Ascending aorta (tissue), 2 donors: Measurements from ENCODE around the gene SERPINB13. TPM values are rescaled to one million over a fixed set of nuclear protein-coding genes. Genes with fewer than 3 reads are reported as not detected.

ENCODE experiments used
- DNase-seq, 2 donors: peaks; one replicate each; pipeline ENCODE4 v3.0.0-alpha.2; 2019; ENCODE audit warnings: low spot score in 2 of 2
- H3K27ac ChIP-seq, 2 donors: fragments of 200-600 bp; sonication (generic); one replicate each; pipeline ENCODE4 v1.5.1; 2016 to 2017; ENCODE audit warnings: mild to moderate bottlenecking in 1 of 2
- H3K27me3 ChIP-seq: fragments of 200-600 bp; sonication (generic); one replicate; pipeline ENCODE4 v1.5.1; 2017
- H3K36me3 ChIP-seq, 2 donors: fragments of 200-600 bp; sonication (generic); one replicate each; pipeline ENCODE4 v1.5.1; 2016
- H3K4me1 ChIP-seq, 2 donors: fragments of 200-600 bp; sonication (generic); one replicate each; pipeline ENCODE4 v1.5.1; 2016 to 2017; ENCODE audit warnings: mild to moderate bottlenecking in 1 of 2
- H3K4me3 ChIP-seq, 2 donors: fragments of 200-600 bp; sonication (generic); one replicate each; pipeline ENCODE4 v1.5.1; 2016 to 2017; ENCODE audit warnings: mild to moderate bottlenecking in 1 of 2
- H3K9me3 ChIP-seq, 2 donors: fragments of 200-600 bp; sonication (generic); one replicate each; pipeline ENCODE4 v1.5.1; 2016
- CTCF ChIP-seq, 3 experiments: fragments of 200-600 bp in 2 of 3; fragments of 450-650 bp in 1 of 3; sonication (generic) in 2 of 3; IDR thresholded peaks; one replicate each; pipeline ENCODE4 v1.5.1; 2016 to 2019; ENCODE audit warnings: antibody characterized with exemption in 3 of 3, mild to moderate bottlenecking in 1 of 3, moderate library complexity in 1 of 3
- intact Hi-C: fragments of 100-400 bp; cut with DNase I; formaldehyde crosslinking; loops from one replicate; pipeline ENCODE4 v1.15.1; 2023
- total RNA-seq: library from RNA; depleted of rRNA; stranded (reverse); fragments of >200 nt; gene quantifications from one replicate; pipeline ENCODE4 v1.1.0, GENCODE V29; 2016

SERPINB13 gene
- total RNA-seq, 1 donor from 2014 or later = not detected

- Histone ChIP-seq H3K9me3 (no peaks in the 10 kb centered on the region), H3K36me3 (no peaks in the 10 kb centered on the region), H3K27ac (no peak overlapping the region), H3K4me1 (no peaks in the 10 kb centered on the region), H3K4me3 (no peak overlapping the region), H3K27me3 (no peaks in the 10 kb centered on the region)
- intact Hi-C loops = no loop called here
- DNase-seq = no peak
- TF ChIP-seq CTCF (IDR thresholded peaks at IDR 0.05) = no peak
Observed at GRCh38 chr18:63590966-63591695, 4.0 kb downstream of the SERPINB13 start.

- Histone ChIP-seq H3K27ac (no peak overlapping the region), H3K4me1 (no peaks in the 10 kb centered on the region), H3K36me3 (no peaks in the 10 kb centered on the region), H3K9me3 (no peaks in the 10 kb centered on the region), H3K27me3 (no peaks in the 10 kb centered on the region), H3K4me3 (no peak overlapping the region)
- TF ChIP-seq CTCF (IDR thresholded peaks at IDR 0.05) = no peak
- intact Hi-C loops = no loop called here
- DNase-seq = no peak
Observed at GRCh38 chr18:63591725-63592124, 4.6 kb downstream of the SERPINB13 start.

- no peaks in the 10 kb centered on the region for H3K4me1 ChIP-seq
- no peak overlapping the region for H3K4me3 ChIP-seq
- intact Hi-C loops = no loop called here
- no peak for TF ChIP-seq CTCF (IDR thresholded peaks at IDR 0.05)
- H3K9me3 ChIP-seq = no peaks in the 10 kb centered on the region
- no peak for DNase-seq
- no peaks in the 10 kb centered on the region for H3K27me3 ChIP-seq
- H3K36me3 ChIP-seq = no peaks in the 10 kb centered on the region
- H3K27ac ChIP-seq = no peak overlapping the region
Observed at GRCh38 chr18:63592471-63592870, 5.3 kb downstream of the SERPINB13 start.

- no peak for TF ChIP-seq CTCF (IDR thresholded peaks at IDR 0.05)
- H3K27ac ChIP-seq = no peak overlapping the region
- H3K4me3 ChIP-seq = no peak overlapping the region
- no peaks in the 10 kb centered on the region for H3K36me3 ChIP-seq
- no peaks in the 10 kb centered on the region for H3K27me3 ChIP-seq
- DNase-seq = no peak
- no peaks in the 10 kb centered on the region for H3K4me1 ChIP-seq
- intact Hi-C loops = no loop called here
- H3K9me3 ChIP-seq = no peaks in the 10 kb centered on the region
Observed at GRCh38 chr18:63596964-63597363, 9.8 kb downstream of the SERPINB13 start.

GRCh38 chr18:63603355-63603754, 16.2 kb downstream of the SERPINB13 start:
- intact Hi-C loops = no loop called here
- no peak for TF ChIP-seq CTCF (IDR thresholded peaks at IDR 0.05)
- Histone ChIP-seq H3K9me3 (no peaks in the 10 kb centered on the region), H3K27ac (no peak overlapping the region), H3K27me3 (no peaks in the 10 kb centered on the region), H3K4me3 (no peak overlapping the region), H3K36me3 (no peaks in the 10 kb centered on the region), H3K4me1 (no peaks in the 10 kb centered on the region)
- DNase-seq = no peak

GRCh38 chr18:63603772-63604171, 16.6 kb downstream of the SERPINB13 start:
- intact Hi-C loops = no loop called here
- H3K36me3 ChIP-seq = no peaks in the 10 kb centered on the region
- no peak for TF ChIP-seq CTCF (IDR thresholded peaks at IDR 0.05)
- H3K4me3 ChIP-seq = no peak overlapping the region
- H3K27me3 ChIP-seq = no peaks in the 10 kb centered on the region
- no peaks in the 10 kb centered on the region for H3K9me3 ChIP-seq
- no peak overlapping the region for H3K27ac ChIP-seq
- no peaks in the 10 kb centered on the region for H3K4me1 ChIP-seq
- no peak for DNase-seq
